T47D (cell line): ENCODE results near the gene DEFB112.

Source experiments
- DNase-seq, 2 experiments: peaks; one replicate each; pipeline versions ENCODE4 v3.0.0 to v3.0.0-alpha.2; 2011 to 2012; ENCODE audit warnings: low read depth in 1 of 2, low spot score in 1 of 2
- JUND ChIP-seq: IDR thresholded peaks from 2 replicates; pipeline ENCODE4 v1.6.1; 2012; ENCODE audit warnings: low read depth
- in situ Hi-C: cut with HindIII; loops from 2 replicates; pipeline ENCODE4 v1.10.0; 2016; ENCODE audit warnings: low sequenced_read_pairs, low pct_unique_long_range_greater_than_20kb

The DEFB112 gene

DNA sequence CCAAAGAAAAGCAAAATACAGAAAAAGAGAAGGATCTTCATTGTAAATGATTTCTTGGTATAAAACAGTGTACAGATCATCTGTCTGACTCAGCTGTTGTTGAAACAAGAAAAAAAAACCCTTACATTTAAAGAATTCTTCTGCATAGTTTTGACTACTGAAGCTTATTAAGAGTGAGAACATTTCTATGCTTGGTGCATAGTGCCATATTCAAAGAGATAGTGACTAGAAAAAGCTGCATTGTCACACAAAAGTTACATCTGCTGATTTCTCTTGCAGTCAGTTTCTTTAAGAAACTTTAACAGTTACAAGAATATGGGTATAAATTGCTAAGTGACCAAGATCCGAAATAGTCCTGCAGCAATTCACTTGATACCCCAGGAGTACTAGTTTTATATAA is at the start of gene DEFB112:
TSS of gene DEFB112 (minus strand) at position 101 of the 400 bp plus-strand sequence. CDS start at position 41, 60 bp downstream.
- in situ Hi-C loops = no loop called here
- no peak for TF ChIP-seq JUND
- no peak for DNase-seq

DNA sequence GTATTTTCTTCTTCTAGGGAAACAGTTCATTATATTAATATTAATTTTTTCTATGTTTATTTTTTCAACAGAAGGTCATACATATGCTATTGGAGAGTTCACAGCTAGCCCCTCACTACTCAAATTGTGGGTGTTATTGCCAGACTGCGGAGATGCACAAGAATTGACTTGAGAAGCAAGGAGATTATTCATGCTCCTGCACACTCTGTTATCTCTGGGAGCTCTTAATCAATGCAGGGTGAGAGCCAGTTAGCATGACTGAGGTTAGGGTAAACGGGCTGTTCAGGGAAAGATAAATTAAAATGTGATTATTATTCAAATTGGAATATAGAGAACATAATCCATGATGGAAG is 48.9 kb upstream of the DEFB112 start:
- DNase-seq = no peak
- TF ChIP-seq JUND = no peak
- in situ Hi-C loops = no loop called here

DNA sequence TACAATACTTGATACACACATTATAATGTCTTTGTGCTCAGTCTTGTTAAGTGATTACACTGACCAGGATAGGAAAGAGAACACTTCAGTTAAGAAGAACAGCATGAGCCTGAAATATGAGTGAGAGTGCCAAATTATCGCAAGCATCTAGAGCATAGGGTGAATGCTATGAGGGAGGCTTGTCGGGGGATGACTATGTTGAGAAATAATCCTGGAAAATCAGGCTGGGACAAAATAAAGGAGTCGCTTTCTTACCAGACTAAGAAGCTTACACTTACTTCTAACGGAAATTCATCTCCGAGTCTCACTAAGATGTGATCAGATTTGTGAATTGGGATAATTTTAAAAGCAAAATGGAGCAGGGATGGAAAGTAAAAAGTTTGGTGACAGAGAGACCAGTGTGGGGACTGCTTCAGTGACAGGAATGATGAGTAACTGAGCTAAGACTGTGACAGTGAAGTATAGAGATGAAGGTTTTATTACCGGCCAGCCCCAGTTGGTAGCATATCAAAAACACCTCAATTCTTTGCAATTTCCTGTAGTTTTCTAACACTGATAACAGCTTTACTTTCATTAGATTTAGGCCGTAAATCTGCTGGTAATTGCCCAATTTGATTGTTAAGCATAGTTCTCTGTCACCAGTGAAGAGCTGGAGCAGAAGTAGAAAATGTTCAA is 48.4 kb upstream of the DEFB112 start:
- no peak for DNase-seq
- in situ Hi-C loops = no loop called here
- no peak for TF ChIP-seq JUND

- no peak for DNase-seq
- TF ChIP-seq JUND = no peak
- in situ Hi-C loops = no loop called here
Measured at GRCh38 chr6:50096296-50096695, 46.6 kb upstream of the DEFB112 start.

- TF ChIP-seq JUND = no peak
- in situ Hi-C loops = no loop called here
- DNase-seq = no peak
Measured at GRCh38 chr6:50093938-50094272, 44.2 kb upstream of the DEFB112 start.

DNA sequence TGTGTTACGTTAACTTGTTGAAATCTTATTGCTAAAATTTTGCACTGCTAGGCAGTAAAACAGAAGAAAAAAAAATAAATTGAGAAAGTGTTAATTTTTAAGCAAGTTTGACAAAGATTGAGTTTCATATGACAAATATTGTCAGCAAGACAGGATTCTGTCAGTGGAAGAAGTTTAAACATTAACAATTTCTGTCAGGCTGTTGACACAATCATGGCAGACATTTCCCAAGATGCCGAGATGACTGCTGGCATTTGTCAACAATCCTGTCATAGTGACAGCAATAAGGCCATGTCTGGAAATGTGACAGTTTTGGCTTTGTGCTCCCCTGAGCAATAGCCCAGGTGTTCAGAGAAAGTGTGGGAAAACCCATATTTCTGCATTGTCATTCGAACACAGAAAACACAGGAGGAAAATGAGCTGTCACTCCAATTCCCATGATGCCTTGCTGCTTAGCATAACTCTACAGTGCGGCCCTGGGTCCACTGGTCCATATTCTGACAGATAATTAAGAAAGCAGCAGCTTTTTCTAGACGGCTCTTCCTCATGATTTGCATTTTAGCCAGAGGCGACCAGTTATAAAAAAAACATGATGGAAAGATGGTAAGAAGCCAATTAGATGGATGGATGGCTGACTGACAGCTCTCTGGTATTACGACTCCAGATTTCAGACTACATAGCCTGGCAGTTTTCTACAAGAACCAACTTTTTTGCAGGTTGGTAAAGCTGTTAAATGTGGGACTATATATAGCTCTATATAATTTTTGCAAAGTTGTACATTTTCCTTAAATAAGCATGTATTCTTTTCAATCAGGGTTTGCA is 43.6 kb upstream of the DEFB112 start:
- in situ Hi-C loops = no loop called here
- no peak for DNase-seq
- no peak for TF ChIP-seq JUND

DNA sequence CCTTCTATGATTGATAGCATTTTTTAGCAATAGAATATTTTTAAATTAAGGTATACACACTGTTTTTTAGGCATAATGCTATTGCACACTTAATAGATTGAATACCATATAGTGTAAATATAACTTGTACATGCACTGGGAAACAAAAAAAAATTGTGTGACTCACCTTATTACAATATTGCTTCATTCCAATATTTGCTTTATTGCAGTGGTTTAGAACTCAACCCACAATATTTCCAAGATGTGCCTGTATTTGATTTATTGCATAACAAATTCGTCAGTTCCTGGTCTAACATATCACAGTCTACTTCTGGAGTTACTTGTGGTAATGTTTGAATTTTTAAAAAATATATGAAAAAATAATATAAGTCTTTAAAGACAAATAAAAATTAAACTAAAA is 41.9 kb upstream of the DEFB112 start:
- no peak for DNase-seq
- no peak for TF ChIP-seq JUND

DNA sequence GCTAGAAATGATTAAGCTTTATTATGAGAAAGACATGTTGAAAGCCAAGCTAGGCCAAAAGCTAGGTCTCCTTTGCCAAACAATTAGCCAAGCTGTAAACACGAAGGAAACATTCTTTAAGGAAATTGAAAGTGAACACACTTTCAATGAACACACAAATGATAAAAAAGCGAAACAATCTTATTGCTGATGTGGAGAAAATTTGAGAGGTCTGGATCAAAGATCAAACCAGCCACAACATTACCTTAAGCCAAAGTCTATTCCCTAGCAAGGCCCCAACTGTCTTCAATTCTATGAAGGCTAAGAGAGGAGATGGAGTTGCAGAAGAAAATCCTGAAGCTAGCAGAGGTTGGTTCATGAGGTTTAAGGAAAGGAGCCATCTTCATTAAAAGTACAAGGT is 40.2 kb upstream of the DEFB112 start:
- in situ Hi-C loops = no loop called here
- DNase-seq = no peak
- no peak for TF ChIP-seq JUND

More for the DNA sequence above, 41.9 kb upstream of the DEFB112 start:
- in situ Hi-C loops = no loop called here

GRCh38 chr6:50087231-50087954 is 37.7 kb upstream of the DEFB112 start:
- in situ Hi-C loops = no loop called here
- no peak for TF ChIP-seq JUND
- DNase-seq = no peak

GRCh38 chr6:50077385-50077784 is 27.7 kb upstream of the DEFB112 start:
- DNase-seq = no peak
- in situ Hi-C loops = no loop called here
- TF ChIP-seq JUND = no peak

DNA sequence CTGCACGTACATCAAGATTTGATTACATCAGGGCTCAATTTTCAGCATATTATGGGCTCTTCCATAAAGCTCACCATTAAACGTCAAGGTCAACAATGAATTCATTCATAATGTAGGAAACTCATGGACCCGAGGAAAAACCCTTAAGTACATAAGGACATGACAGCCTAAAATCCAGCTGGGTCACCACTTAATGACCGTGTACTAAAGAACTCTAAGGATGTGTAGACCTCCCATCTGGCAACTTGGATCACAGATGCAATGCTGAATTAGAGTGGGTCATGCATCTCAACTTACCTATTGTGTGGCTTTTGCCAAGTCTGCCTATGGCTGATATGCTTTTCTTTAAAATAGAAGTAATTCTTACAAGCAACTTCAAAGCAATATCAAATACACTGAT is 26.7 kb upstream of the DEFB112 start:
- in situ Hi-C loops = no loop called here
- no peak for TF ChIP-seq JUND
- no peak for DNase-seq

GRCh38 chr6:50071921-50072320 is 22.2 kb upstream of the DEFB112 start:
- no peak for DNase-seq
- no peak for TF ChIP-seq JUND
- in situ Hi-C loops = no loop called here

- in situ Hi-C loops = no loop called here
- DNase-seq = no peak
- TF ChIP-seq JUND = no peak
Measured at GRCh38 chr6:50070101-50070500, 20.4 kb upstream of the DEFB112 start.
